NB4 (cell line): ENCODE results near the gene XPC.

Source experiments
- CTCF ChIP-seq: IDR thresholded peaks from one replicate; pipeline ENCODE4 v1.5.1; 2012; ENCODE audit warnings: low read depth, low read length
- MAX ChIP-seq: IDR thresholded peaks from 2 replicates; pipeline ENCODE4 v1.6.1; 2011; ENCODE audit warnings: low read depth, low read length
- MYC ChIP-seq: IDR thresholded peaks from 2 replicates; pipeline ENCODE4 v1.6.1; 2011; ENCODE audit warnings: low read depth, low read length
- POLR2A ChIP-seq: IDR thresholded peaks from 2 replicates; pipeline ENCODE4 v1.6.1; 2011; ENCODE audit warnings: mild to moderate bottlenecking; ENCODE audit not compliant: insufficient read length; ENCODE audit errors: extremely low read depth

GRCh38 chr3:14169435-14169834 is 9.0 kb downstream of the XPC start:
- no peak for TF ChIP-seq CTCF
- no peak for TF ChIP-seq POLR2A
- no peak for TF ChIP-seq MYC
- TF ChIP-seq MAX: no peak
